Peyer's patch (tissue), 4 donors: ENCODE measurements around the gene REXO5.

Experiments used
- POLR2A ChIP-seq, 2 donors: fragments of 450-650 bp; IDR thresholded peaks; one replicate each; pipeline ENCODE4 v1.5.1; 2017; ENCODE audit warnings: antibody characterized with exemption in 2 of 2, mild to moderate bottlenecking in 2 of 2, moderate library complexity in 2 of 2
- TF ChIP-seq, protein P1 (sequence below), 6 experiments: fragments of 450-650 bp in 4 of 6; fragments of 200-600 bp in 2 of 6; sonication (generic) in 1 of 6; IDR thresholded peaks; one replicate each; pipeline ENCODE4 v1.5.1; 2017 to 2019; ENCODE audit warnings: antibody characterized with exemption in 6 of 6, mild to moderate bottlenecking in 3 of 6, moderate library complexity in 1 of 6

DNA sequence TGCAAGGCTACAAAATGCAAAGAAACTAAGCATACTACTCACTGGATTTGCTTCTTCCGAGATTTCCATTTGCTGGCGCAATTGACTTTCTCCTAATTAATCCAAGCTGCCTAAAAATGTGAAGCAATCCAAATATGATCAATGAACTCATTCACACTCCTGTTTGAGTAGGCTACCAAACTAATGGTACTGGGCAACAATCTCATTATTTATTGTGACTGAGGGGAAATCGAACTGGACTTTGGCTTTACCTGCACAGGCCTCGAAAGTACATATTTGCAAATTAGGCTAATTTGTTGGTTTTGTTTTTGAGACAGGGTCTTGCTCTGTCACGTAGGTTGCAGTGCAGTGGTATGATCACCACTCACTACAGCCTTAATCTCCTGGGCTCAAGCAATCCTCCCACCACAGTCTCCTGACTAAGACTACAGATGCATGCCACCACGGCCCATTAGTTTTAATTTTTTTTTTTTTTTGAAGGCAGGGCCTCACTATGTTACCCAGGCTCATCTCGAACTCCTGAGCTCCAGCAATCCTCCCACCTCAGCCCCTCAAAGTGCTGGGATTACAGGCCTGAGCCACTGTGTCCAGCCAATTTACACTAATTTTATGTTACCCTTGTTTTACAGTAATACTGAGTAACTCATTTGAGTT is 2.6 kb upstream of the REXO5 start:
- TF ChIP-seq POLR2A (IDR thresholded peaks at IDR 0.05) = no peak
- TF ChIP-seq, protein P1, sequence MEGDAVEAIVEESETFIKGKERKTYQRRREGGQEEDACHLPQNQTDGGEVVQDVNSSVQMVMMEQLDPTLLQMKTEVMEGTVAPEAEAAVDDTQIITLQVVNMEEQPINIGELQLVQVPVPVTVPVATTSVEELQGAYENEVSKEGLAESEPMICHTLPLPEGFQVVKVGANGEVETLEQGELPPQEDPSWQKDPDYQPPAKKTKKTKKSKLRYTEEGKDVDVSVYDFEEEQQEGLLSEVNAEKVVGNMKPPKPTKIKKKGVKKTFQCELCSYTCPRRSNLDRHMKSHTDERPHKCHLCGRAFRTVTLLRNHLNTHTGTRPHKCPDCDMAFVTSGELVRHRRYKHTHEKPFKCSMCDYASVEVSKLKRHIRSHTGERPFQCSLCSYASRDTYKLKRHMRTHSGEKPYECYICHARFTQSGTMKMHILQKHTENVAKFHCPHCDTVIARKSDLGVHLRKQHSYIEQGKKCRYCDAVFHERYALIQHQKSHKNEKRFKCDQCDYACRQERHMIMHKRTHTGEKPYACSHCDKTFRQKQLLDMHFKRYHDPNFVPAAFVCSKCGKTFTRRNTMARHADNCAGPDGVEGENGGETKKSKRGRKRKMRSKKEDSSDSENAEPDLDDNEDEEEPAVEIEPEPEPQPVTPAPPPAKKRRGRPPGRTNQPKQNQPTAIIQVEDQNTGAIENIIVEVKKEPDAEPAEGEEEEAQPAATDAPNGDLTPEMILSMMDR (IDR thresholded peaks at IDR 0.05) = no peak
